ENCODE results near the gene CACNG4.

GRCh38 chr17:66934040-66934439, 30.5 kb upstream of the CACNG4 start:
- TF ChIP-seq CTCF (IDR thresholded peaks at IDR 0.05) (no peak), POLR2A (IDR thresholded peaks at IDR 0.05) (no peak), POLR2AphosphoS5 (IDR thresholded peaks at IDR 0.05; ENCODE audit: insufficient read depth in 1 of 2, low read depth in 1 of 2) (no peak)

Measured in vagina (tissue), 2 donors.